HG02623 (cell line): ENCODE results near the gene OTP.

ENCODE experiments used
- ATAC-seq: cut with Tn5 transposase; IDR thresholded peaks from one replicate; pipeline ENCODE4 v1.9.1; 2021; ENCODE audit warnings: moderate library complexity; ENCODE audit not compliant: unreplicated experiment

Gene OTP

DNA sequence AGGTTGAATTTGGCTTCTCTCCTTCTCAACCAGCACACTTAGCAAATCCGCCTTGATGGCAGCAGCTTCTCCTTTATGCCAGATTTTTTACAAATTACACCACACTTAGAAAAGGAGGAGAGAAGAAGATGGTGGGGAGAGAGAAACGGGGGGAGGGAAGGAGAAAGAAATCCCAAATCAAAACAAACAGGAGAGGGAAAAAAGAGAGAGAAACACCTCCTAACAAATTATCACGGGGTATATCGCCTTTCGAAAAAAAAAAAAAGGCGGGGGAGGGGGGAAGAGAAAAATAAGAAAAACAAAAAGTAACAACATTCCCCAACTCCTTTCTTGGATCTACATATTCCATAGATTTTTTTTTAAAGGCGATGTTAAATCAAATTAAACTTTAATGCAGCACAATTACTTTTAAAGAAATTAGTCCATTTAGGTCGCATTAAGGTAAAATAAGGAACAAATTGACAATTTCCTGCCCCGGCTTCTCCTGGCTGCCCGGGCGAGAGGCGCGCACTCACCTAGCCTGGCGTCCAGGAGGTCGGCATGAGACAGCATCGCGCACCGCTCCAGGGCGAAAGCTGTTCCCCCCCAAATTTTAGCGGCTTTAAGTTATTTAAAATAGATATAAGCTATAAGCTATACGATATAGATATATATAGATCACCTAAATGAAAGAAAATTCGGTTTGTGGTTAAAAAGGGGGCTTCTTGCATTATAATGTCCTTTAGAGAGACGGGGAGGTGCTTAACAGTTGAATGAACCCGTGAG lies at the start of gene OTP:
Gene OTP, minus strand, starts transcription at position 716 of the 765 bp plus-strand sequence. Its CDS starts 164 bp downstream, at position 552.
- ATAC-seq, result no peak

DNA sequence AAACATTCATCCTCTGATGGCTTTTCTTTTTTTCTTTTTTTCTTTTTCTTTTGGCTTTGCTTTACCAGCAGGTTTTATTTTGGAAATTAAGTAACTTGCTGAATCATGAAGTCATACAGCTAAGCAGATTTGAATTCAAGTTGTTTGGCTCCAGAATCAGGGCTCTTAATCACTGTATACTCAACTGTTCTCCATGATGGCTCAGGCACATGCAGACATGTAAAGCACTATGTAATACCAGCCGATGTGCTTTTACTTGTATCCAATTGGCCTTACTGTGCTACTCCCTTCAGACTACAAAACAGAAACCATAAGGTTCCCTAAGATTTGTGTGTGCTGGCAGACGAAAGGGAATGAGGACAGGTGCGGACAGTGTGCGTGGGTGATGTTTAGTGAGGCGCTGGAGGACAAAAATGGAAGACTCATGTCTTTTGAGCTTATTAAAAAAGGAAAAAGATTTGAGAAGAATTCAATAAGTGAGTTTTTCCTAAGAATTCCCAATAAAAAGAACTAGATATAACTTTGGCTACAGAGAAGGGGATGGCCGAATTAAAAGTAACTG lies 44.7 kb upstream of the OTP start:
- no peak for ATAC-seq

DNA sequence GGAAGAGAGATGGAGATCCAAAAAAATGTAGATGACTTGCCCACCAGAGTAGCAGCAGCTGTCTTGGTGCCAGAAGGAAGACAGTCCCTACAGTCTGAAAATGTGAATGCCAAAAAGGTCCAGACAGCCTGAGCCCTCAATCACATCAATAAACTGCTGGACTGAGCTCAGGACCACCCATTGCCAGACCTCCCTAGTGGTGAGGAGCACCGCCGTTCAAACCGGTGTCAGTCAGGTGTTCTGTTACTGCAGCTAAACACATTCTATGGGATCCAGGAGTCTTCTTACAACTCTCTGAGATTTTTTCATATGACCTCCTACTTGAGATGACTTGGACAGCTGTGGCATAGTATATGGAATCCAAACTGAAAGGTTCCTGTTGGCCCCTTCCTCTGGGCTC lies 32.0 kb upstream of the OTP start:
- ATAC-seq, result no peak

DNA sequence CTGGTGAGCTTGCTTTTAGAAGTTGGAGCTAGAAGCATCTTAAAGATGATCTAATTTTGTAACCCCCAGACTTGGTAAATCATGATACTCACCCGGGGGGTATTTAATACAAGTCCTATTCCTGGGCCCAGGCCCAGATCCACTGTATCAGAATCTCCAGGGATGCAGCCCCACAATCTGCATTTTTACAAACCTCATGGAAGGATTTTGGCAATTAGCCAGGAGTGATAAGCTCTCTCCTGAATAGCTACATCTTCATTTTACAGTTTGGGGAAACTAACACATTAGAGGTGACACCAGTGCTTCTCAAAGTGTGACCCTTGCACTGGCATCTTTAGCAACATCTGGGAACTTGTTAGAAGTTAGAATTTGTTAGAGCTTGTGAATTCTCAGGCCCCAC lies 31.2 kb upstream of the OTP start:
- no peak for ATAC-seq

DNA sequence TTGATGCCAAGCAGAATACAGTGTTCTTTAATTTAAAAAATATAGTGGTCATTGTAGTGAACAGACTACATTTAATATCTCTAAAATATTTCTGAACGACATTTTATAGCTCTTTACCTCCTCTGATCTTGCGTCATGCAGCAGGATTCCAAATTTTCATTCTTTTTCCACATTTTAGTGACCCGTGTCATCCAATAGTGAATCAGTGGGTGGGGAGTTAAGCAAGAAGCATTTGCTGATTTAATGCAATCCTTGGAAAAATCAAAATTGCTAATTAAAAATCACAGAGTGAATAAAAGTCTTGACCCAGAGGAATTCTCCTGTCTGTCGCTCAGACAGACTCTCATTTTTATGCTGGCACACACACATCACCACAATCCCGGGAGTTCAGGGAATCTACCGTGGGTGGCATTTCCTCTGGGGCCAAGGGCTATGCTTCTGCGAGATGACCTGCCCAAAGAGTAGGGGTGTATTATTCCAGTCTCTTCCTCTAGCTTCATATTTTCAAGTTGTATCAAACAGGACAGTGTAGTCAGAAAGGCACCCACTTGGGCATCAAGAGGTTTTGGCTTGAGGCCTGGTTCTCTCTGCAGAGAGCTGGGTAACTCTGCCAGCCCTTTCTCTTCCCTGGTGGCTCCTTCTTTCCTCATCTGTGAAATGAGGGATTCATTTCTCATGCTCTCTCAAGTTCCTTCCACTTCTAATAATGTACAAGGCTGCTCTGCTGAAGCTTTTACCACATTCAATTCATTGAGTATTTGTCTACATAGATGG lies 24.8 kb upstream of the OTP start:
- ATAC-seq, result no peak

DNA sequence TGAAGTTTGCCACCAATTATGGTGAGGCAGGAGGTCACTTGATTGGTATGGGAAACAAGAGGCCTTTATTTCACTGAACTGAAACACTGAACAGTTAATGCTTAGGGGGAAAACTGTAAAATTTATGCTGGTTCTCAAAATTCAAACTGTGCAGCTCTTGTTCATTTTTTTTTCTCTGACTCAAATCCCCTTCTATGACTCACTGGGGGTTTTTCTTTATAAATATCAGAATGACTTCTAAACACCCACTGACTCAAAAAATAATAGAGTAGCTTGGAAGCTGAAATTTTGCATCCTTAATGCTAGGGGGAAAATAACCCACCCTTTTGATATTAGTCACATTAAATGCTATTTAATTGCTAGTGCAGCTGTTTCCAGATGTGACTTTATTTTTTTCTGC lies 24.1 kb upstream of the OTP start:
- no peak for ATAC-seq

DNA sequence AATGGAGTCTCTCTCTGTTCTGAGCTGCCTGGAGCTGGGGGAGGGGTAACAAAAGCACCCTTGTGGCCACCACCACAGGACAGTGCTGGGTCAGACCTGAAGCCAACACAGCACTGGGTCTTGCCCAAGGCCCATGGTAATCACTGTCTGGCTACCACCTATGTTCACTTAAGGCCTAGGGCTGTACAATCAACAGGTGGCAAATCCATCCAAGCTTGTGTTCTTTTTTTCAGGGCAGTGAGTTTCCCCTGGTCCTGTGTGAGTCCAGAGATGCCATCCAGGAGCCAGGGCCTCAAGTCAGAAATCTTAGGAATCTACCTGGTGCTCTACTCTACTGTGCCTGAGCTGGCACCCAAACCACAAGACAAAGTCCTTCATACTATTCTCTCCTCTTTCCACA lies 20.1 kb upstream of the OTP start:
- ATAC-seq, result no peak

DNA sequence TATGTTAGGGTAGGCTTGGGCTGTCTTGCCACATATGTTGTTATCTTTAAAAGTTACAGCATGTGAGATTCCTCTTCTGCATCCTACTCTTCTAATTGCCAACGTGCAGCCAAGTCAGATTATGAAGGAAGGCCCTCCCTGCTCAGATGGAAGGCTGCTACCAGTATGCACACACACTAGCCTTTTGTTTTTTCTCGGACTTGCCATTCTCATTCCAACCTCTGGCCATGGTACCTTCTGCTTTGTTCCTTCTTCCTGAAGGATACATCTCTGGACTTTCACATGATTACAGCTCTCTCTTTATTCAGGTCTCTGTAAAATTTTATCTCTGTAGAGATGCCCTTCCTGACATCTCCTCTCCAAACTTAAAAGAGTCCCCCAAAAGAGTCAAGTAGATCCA lies 12.8 kb upstream of the OTP start:
- no peak for ATAC-seq

DNA sequence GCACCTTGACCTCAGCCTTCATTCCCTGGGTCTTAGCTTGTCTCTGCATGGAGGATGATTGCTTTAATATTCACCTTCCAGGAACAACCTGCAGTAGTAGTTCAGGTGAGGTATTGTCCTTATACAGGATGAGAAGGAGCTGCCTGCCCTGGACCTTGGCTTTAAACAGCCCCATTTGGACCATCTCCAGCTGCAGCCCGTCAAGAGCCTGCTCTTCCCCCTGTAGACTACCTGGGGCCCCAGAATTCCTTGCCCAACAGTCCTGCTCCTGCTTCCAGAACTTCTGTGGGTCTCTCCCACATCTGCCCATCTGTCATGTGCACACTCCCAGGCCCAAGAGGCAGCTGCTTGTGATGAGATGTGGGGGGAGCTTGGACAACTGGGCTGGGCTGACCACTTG lies 12.2 kb upstream of the OTP start:
- ATAC-seq, result no peak

DNA sequence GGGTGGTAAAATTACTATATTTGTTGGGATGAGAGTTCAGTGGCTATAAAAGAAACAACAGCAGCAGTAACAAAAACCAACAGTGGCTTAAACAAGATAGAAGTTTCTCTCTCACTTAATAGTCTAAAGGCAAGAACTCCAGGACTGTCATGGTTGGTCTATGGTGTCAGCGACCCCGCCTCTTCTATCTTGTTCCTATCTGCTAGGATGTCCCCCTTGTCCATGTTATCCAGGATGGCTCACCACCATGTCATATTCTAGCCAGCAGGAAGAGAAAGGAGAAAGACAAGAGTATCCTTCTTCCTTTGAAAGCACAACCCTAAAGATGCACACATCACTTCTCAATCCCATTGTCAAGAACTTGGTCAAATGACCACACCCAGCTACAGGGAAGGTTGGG lies 11.3 kb upstream of the OTP start:
- no peak for ATAC-seq

DNA sequence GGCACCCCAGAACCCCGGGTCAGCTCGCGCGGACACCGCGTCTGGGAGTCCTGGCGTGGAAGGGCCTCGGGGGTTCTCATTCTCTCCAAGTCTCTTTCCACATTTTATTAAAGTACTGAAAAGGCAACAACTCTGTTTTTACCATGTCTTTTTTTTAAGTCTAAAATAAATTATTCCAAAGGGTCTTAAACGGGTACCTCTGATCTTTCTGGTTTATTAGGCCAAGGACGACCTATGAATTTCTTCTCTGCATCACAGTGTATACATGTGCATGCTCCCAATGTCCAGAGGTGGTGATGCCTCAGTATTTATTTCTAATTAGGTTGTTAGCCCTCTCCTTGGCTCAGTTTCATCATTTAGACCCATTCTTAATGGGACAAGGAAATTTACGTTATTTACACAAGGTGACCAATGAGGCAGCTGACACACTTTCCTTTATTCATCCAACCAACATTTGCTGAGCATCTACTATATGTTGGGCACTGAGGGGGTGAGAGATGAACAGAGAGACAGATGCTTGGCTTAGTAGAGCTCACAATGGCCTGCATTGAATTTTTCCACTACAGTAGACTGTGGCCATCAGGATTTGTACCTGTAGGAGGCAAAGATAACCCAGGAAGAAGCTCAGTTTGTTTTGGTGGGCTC lies 7.6 kb upstream of the OTP start:
- no peak for ATAC-seq

DNA sequence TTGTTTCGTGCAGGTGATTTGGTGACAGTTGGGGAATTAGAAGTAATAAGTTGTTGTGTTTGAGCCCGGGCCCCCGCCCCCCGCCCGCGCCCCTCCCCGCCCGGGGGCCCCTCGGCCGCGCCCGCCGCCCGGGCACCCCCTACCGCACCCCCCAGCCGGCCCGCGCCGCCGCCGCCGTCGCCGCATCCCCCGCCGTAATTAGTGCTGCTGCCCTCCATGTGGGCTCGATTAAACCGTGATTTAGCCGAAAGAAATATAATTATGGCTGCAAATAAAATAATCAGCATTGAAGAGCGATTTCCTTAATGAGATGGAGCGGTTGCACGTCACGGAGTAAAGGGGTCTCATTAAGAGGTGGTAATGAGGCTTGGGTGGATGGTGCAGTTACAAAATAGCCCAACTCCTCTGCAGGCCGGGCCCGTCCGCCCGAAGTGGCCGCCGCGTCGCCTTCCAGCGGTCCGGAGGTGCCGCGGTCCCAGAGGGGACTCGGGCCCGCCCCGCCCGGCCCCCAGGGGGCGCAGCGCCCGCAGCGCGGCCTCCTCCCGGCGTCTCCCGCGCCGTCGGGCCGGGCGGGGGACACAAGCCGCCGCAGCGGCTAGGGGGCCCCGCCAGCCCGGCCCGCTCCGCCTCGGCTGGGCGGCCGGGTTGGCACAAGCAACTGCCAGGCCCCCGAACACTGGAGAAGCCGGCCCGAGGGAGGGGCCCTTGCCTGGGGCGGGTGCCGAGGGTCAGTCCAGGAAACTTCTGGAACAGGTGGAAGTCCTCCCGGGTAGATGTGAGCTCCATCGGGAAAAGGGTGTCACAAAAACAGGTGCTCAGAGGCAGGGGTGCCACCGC lies 6.9 kb upstream of the OTP start:
- no peak for ATAC-seq

DNA sequence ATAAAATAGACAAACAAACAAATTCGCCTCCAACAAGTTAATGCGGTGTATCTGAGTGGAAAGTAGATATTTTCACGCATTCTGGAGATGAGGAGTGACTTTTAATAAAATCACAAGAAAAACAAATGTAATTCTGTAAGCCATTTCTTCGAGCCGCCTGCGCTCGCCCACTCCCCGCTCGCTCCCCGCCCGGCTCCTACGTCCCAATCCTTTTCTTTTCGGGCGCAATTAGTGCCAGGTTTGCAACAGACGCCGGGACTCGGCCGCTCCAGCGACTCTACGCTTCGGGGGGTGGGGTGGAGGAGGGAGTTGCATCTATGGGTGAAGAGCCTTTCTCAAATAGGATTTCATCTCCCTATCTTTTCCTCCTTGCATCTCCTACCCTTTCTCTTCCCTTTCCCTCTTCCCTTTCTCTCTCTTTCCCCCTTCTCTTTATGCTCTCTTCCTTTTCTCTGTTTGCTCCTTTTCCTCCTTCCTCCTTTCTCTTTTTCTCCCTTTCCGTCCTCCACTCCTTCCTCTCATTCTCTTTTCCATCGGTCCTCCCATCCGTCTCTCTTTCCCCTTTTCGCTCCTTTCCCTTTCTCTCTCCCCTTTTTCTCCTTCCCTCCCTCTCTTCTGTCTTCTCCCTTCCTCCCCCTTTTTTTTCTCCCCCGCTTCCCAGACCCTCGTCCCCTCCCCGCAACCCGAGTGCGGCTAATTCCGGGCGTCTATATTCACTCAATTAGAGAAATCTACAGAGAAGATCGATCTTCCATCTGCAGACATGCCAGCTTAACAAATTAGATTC lies 6.1 kb upstream of the OTP start:
- ATAC-seq, result no peak

DNA sequence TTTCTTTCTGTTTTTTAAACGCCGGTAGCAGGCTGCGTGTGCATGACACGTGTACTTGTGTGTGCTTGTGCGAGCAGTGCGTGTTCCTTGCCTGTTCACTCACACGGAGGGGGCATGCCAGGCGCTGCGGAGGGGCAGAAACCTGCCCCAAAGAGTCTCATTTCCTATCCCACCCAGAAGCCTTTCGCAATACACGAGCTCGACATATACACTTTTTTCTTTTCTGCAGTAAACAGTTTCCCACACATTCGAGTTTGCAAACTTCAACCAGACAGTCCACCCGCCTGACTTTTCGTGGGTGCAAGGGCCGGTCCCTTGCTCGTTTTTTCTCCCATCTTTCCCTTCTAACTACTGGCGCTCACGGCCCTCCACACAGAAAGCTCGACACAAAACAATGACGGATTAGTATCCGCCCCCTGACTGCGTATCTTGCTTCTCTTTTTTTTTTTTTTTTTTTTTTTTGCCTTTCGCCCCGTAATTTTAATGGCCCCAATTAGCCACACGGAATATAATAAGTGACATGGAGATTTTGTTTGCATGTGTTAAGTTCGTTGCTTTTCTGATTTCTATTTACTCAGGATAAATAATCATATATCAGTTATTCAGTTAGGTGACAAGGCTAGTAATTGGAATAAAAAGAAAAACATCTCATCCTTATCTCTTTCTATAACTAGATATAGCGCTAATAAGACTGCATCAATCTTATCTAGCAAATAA lies 5.3 kb upstream of the OTP start:
- no peak for ATAC-seq

DNA sequence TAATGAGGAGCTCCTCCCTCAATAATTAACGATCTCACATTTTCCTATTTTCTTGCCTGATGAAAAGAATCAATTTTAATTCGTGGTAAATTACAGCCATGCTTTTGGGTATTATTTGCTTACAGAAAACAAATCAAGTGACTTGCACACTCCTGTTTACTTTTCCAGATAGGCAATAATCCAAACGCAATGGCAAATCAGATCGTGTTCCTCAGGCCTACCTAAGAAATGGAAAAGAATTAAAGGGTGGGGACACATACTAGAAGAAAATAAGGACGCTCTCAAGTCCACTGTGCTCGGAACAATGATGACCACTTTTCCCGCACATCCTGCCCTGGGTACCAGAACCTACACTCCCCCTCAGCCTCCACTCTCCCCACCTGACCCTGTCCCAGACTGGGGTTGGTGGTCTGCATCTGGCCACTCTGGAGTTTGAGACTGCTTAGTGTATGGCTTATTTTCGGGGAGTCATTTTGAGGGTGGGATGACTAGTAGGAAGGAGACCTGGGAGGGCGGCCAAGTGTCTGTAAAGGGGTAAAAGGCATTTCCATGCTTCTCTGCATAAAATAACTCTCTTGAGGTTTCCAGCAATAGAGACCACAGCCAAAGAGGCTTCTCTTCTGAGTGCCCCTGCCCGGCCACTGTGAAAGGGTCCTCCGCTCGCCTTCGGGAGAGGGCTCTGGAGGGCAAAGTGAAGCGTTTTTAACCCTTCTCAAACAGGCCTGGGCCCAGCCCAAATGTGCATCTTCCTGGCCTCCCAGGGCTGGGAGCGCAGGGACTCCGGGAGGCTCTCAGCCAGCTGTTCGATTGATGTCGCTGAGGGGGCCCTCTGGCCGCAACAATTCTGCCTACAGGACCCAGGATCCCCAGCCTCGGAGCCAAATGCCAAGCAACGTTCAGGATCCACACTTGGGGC lies 4.5 kb upstream of the OTP start:
- no peak for ATAC-seq

DNA sequence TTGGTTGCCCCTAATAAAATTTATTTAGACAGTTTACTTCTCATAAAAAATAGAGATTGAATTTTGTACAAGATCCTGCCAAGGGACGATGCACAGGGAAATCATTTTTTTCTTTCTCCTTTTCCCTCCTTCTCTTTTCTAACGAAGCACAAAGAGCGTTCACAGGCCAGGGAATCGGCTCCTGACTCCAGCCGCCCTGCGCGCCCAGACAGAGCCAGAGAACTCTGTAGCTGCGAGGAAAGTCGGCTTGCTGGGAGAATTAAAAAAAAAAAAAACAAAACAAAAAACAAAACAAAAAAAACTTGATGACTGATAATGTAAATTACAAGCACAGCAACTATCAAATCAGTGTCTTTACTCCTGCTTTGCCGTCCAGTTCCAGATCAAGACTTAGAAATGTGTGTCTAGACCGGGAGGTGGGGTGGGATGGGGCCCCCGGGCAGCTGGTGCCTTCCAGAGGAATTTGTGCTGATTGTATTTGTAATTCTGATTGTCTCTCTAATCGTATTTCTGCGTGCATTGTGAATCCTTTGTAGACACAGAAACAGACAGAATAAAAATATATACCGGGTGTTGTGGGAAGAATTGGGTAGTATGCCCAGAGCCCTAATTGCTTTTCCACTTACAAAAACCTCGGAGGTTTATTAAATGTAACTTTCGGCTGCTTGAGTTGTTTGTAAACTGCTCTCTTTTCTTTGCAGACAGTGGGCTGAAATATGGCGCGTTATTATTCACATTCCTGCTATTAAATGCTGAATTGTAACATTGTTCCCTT lies 3.6 kb upstream of the OTP start:
- ATAC-seq, result no peak

DNA sequence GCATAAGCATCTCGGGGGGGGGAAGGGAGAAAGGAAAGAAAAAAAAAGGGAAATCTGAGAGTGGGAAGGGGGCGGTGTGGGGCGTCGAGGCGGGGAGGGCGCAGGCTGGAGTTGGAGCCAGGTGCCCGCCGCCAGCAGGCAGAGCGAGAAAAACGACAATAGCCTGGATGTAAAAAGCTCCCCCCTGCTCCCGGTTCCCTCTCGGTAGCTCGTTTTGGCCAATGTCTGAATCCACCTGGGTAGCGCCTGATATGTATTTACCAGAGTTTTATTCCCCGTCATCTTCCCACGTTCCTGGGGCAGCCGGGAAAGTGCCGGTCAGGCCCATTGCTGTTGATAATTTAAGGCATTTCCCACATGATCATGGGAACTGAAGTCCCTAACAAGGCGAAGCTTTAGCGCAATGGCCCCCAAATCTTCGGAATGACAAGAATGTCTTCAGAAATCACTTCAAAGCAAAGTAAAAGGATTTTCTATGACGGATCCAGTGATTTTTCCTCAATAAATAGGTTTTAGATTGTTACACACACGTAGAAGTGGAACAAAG lies 3.0 kb upstream of the OTP start:
- ATAC-seq, result no peak
